ENCODE measurements around the gene GSTK1.

Gene GSTK1

DNA sequence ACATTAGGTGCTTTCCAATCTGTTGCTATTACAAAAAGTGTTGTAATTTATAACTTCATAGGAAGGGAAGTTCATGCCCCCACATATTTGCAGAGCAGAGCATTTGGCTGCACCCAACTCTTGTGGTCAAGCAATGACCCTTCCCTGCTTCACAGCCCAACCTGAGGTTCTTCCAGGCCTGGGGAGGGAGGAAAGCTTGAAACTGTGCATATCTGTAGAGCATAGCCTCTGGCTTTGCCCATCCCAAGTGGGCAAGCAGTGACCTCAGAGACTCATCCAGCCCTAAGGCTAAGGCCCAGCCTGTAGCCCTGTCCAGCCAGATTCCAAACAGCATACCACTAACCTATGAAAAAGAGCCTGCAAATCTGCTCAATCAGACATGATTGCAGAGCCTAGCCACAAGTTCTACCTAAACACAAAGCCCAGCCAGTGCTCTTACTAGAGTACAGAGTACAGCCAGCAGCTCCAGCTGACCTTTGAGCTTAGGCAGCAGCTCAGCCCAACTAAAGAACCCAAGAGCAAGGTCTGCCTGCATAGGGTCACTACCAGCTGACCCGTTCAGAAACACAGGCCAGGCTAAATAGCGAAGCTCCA is 14.4 kb upstream of the GSTK1 start:
- Histone ChIP-seq H3K9ac (ENCODE audit: insufficient read length, low read depth) (no peak overlapping the region), H3K4me1 (ENCODE audit: insufficient read depth, insufficient read length) (no peaks in the 10 kb centered on the region), H3K36me3 (ENCODE audit: insufficient read depth, insufficient read length, low read length) (no peaks in the 10 kb centered on the region), H3K9me3 (ENCODE audit: insufficient read depth, low read length) (no peaks in the 10 kb centered on the region), H3K4me3 (ENCODE audit: insufficient read length, low read depth) (no peak overlapping the region), H3K27me3 (ENCODE audit: insufficient read depth, insufficient read length) (no peaks in the 10 kb centered on the region)
- TF ChIP-seq SUZ12 (IDR thresholded peaks at IDR 0.05; ENCODE audit: extremely low read depth, insufficient read depth, insufficient read length) (no peak), ZNF274 (IDR thresholded peaks at IDR 0.05; ENCODE audit: low read depth, low read length) (no peak), YY1 (IDR thresholded peaks at IDR 0.05; ENCODE audit: insufficient read depth, insufficient read length) (no peak)
- no peak for DNase-seq (ENCODE audit: low read depth, low spot score)

DNA sequence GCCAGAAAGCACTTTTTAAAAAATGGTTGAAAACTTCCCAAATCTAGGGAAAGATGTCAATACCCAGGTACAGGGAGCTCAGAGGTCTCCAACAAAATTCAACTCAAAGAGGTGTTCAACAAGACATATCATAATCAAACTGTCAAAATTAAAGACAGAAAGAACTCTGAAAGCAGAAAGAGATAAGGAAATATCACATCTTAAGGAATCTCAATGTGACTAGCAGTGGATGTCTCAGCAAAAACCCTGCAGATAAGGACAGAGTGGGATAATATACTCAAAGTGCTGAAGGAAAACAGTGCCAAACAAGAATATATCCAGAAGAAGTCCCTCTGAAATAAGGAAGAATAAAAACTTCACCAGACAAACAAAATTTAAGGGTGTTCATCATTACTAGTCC is 13.0 kb upstream of the GSTK1 start:
- Histone ChIP-seq H3K4me3 (ENCODE audit: insufficient read length, low read depth) (no peak overlapping the region), H3K4me1 (ENCODE audit: insufficient read depth, insufficient read length) (no peaks in the 10 kb centered on the region), H3K9me3 (ENCODE audit: insufficient read depth, low read length) (no peaks in the 10 kb centered on the region), H3K27me3 (ENCODE audit: insufficient read depth, insufficient read length) (no peaks in the 10 kb centered on the region), H3K36me3 (ENCODE audit: insufficient read depth, insufficient read length, low read length) (no peaks in the 10 kb centered on the region), H3K9ac (ENCODE audit: insufficient read length, low read depth) (no peak overlapping the region)
- DNase-seq (ENCODE audit: low read depth, low spot score) = no peak
- TF ChIP-seq YY1 (IDR thresholded peaks at IDR 0.05; ENCODE audit: insufficient read depth, insufficient read length) = no peak
- no peak for TF ChIP-seq ZNF274 (IDR thresholded peaks at IDR 0.05; ENCODE audit: low read depth, low read length)
- no peak for TF ChIP-seq SUZ12 (IDR thresholded peaks at IDR 0.05; ENCODE audit: extremely low read depth, insufficient read depth, insufficient read length)

DNA sequence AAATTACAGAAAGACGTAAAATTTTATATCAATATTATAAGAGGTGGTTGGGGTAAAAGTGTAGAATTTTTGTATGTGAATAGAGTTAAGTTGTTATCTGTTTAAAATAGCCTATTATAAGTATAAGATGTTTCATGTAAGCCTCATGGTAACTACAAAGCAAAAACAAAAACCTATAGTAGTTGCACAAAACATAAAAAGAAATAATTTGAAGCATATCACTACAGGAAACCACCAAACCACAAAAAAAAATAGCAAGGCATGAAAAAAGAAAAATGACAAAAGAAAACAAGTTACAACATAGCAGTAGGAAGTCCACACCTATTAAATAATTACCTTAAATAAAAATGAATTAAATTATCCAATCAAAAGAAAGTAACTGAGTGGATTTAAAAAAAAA is 12.4 kb upstream of the GSTK1 start:
- H3K27me3 ChIP-seq (ENCODE audit: insufficient read depth, insufficient read length) = no peaks in the 10 kb centered on the region
- no peak for TF ChIP-seq ZNF274 (IDR thresholded peaks at IDR 0.05; ENCODE audit: low read depth, low read length)
- no peak for TF ChIP-seq YY1 (IDR thresholded peaks at IDR 0.05; ENCODE audit: insufficient read depth, insufficient read length)
- no peak for DNase-seq (ENCODE audit: low read depth, low spot score)
- no peaks in the 10 kb centered on the region for H3K4me1 ChIP-seq (ENCODE audit: insufficient read depth, insufficient read length)
- no peaks in the 10 kb centered on the region for H3K36me3 ChIP-seq (ENCODE audit: insufficient read depth, insufficient read length, low read length)
- no peak overlapping the region for H3K4me3 ChIP-seq (ENCODE audit: insufficient read length, low read depth)
- H3K9ac ChIP-seq (ENCODE audit: insufficient read length, low read depth) = no peak overlapping the region
- H3K9me3 ChIP-seq (ENCODE audit: insufficient read depth, low read length) = no peaks in the 10 kb centered on the region

DNA sequence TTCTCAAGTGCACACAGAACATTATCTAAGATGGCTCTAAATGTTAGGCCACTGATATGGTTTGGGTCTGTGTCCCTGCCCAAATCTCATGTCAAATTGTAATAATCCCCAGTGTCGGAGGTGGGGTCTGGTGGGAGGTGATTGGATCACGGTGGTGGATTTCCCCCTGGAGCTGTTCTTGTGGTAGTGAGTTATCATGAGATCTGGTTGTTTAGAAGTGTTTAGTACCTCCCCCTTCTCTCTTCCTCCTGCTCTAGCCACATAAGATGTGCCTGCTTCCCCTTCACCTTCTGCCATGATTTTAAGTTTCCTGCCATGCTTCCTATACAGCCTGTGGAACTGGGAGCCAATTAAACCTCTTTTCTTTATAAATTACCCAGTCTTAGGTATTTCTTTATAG is 11.2 kb upstream of the GSTK1 start:
- Histone ChIP-seq H3K36me3 (ENCODE audit: insufficient read depth, insufficient read length, low read length) (no peaks in the 10 kb centered on the region), H3K4me1 (ENCODE audit: insufficient read depth, insufficient read length) (no peaks in the 10 kb centered on the region), H3K9me3 (ENCODE audit: insufficient read depth, low read length) (no peaks in the 10 kb centered on the region), H3K4me3 (ENCODE audit: insufficient read length, low read depth) (no peak overlapping the region), H3K9ac (ENCODE audit: insufficient read length, low read depth) (no peak overlapping the region), H3K27me3 (ENCODE audit: insufficient read depth, insufficient read length) (no peaks in the 10 kb centered on the region)
- TF ChIP-seq SUZ12 (IDR thresholded peaks at IDR 0.05; ENCODE audit: extremely low read depth, insufficient read depth, insufficient read length) = no peak
- no peak for TF ChIP-seq ZNF274 (IDR thresholded peaks at IDR 0.05; ENCODE audit: low read depth, low read length)
- no peak for TF ChIP-seq YY1 (IDR thresholded peaks at IDR 0.05; ENCODE audit: insufficient read depth, insufficient read length)
- no peak for DNase-seq (ENCODE audit: low read depth, low spot score)

DNA sequence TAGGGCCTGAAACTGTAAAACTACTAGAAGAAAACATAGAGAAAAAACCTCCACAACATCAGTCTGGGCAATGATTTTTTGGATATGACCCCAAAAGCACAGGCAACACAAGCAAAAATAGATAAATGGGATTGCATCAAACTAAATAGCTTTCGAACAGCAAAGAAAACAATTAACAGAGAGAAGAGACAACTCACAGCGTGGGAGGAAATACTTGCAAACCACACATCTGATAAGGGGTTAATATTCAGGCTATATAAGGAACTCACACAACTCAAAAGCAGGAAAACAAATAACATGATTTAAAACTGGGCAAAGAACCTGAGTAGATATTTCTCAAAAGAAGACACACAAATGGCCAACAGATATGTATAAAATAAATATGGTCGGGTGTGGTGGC is 7.7 kb upstream of the GSTK1 start:
- Histone ChIP-seq H3K4me3 (ENCODE audit: insufficient read length, low read depth) (no peak overlapping the region), H3K9me3 (ENCODE audit: insufficient read depth, low read length) (no peaks in the 10 kb centered on the region), H3K4me1 (ENCODE audit: insufficient read depth, insufficient read length) (no peaks in the 10 kb centered on the region), H3K9ac (ENCODE audit: insufficient read length, low read depth) (no peak overlapping the region), H3K27me3 (ENCODE audit: insufficient read depth, insufficient read length) (no peaks in the 10 kb centered on the region), H3K36me3 (ENCODE audit: insufficient read depth, insufficient read length, low read length) (no peaks in the 10 kb centered on the region)
- no peak for TF ChIP-seq SUZ12 (IDR thresholded peaks at IDR 0.05; ENCODE audit: extremely low read depth, insufficient read depth, insufficient read length)
- no peak for TF ChIP-seq ZNF274 (IDR thresholded peaks at IDR 0.05; ENCODE audit: low read depth, low read length)
- TF ChIP-seq YY1 (IDR thresholded peaks at IDR 0.05; ENCODE audit: insufficient read depth, insufficient read length) = no peak
- no peak for DNase-seq (ENCODE audit: low read depth, low spot score)

DNA sequence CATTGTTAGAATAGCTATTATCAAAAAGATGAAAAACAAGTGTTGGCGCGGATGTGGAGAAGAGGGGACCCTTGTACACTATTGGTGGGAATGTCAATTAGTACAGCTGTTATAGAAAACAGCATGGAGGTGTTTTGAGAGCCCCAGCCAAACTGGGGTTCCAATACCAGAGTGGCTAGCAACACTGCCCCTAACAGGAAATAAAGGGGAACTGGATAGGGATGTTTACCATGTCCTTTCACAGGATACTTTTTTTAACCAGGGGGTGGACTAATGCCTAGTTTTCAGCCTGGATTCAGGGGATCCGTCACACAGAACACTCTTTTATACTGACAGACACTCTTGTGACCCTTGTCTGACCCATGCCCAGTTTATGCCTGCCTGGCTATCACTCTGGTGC is 6.9 kb upstream of the GSTK1 start:
- H3K36me3 ChIP-seq (ENCODE audit: insufficient read depth, insufficient read length, low read length) = no peaks in the 10 kb centered on the region
- TF ChIP-seq ZNF274 (IDR thresholded peaks at IDR 0.05; ENCODE audit: low read depth, low read length) = no peak
- TF ChIP-seq SUZ12 (IDR thresholded peaks at IDR 0.05; ENCODE audit: extremely low read depth, insufficient read depth, insufficient read length) = no peak
- no peak for TF ChIP-seq YY1 (IDR thresholded peaks at IDR 0.05; ENCODE audit: insufficient read depth, insufficient read length)

DNA sequence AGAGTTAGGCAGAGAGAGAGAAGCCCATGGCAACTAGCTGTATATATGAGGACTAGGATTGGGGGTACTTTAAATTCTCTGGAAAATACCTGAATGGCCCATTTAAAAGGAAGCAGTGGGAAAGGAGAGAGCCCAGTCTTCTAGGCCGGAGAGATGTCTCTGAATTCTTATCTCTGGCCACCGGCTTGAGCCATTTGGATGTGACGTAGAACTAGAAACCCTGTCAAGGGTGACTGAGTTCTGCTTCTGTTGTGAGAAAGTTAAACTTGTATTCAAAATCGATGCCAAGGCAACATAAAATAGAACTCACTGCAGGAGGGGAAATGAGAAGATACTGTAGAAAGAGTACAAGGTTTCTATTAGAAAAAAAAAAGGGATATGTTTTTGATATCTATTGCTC is 6.3 kb upstream of the GSTK1 start:
- Histone ChIP-seq H3K36me3 (ENCODE audit: insufficient read depth, insufficient read length, low read length) (no peaks in the 10 kb centered on the region), H3K9ac (ENCODE audit: insufficient read length, low read depth) (no peak overlapping the region), H3K27me3 (ENCODE audit: insufficient read depth, insufficient read length) (no peaks in the 10 kb centered on the region), H3K4me1 (ENCODE audit: insufficient read depth, insufficient read length) (no peaks in the 10 kb centered on the region), H3K9me3 (ENCODE audit: insufficient read depth, low read length) (no peaks in the 10 kb centered on the region), H3K4me3 (ENCODE audit: insufficient read length, low read depth) (no peak overlapping the region)
- no peak for DNase-seq (ENCODE audit: low read depth, low spot score)
- TF ChIP-seq SUZ12 (IDR thresholded peaks at IDR 0.05; ENCODE audit: extremely low read depth, insufficient read depth, insufficient read length) = no peak
- no peak for TF ChIP-seq YY1 (IDR thresholded peaks at IDR 0.05; ENCODE audit: insufficient read depth, insufficient read length)
- no peak for TF ChIP-seq ZNF274 (IDR thresholded peaks at IDR 0.05; ENCODE audit: low read depth, low read length)

More for the DNA sequence above, 6.9 kb upstream of the GSTK1 start:
- Histone ChIP-seq H3K27me3 (ENCODE audit: insufficient read depth, insufficient read length) (no peaks in the 10 kb centered on the region), H3K4me1 (ENCODE audit: insufficient read depth, insufficient read length) (no peaks in the 10 kb centered on the region), H3K9ac (ENCODE audit: insufficient read length, low read depth) (no peak overlapping the region), H3K9me3 (ENCODE audit: insufficient read depth, low read length) (no peaks in the 10 kb centered on the region), H3K4me3 (ENCODE audit: insufficient read length, low read depth) (no peak overlapping the region)
- DNase-seq (ENCODE audit: low read depth, low spot score) = no peak
